Prostate gland (tissue), 2 donors: ENCODE results near the gene RNF144B. TPM values are rescaled to one million over a fixed set of nuclear protein-coding genes. Genes with fewer than 3 reads are reported as not detected.

ENCODE experiments used
- DNase-seq: peaks from one replicate; pipeline ENCODE4 v3.0.0-alpha.2; 2019; ENCODE audit warnings: low spot score
- H3K27ac ChIP-seq, 2 donors: fragments of 200-600 bp; sonication (generic); 2 replicates each; pipeline ENCODE4 v1.5.1; 2017 to 2019
- H3K27me3 ChIP-seq: fragments of 200-600 bp; sonication (generic); replicated peaks from 2 replicates; pipeline ENCODE4 v1.5.1; 2019; ENCODE audit not compliant: insufficient read depth
- H3K36me3 ChIP-seq, 2 donors: fragments of 200-600 bp; sonication (generic); 1 replicate in 1 of 2; 2 replicates in 1 of 2; pipeline versions ENCODE4 v1.5.1 to v1.8.1; 2017 to 2019
- H3K4me1 ChIP-seq: fragments of 200-600 bp; sonication (generic); replicated peaks from 2 replicates; pipeline ENCODE4 v1.5.1; 2019
- H3K4me3 ChIP-seq, 2 donors: fragments of 200-600 bp; sonication (generic); 2 replicates each; pipeline ENCODE4 v1.5.1; 2017 to 2019
- H3K9me3 ChIP-seq: fragments of 200-600 bp; sonication (generic); 2 replicates; pipeline ENCODE4 v1.5.1; 2017
- POLR2A ChIP-seq: fragments of 450-650 bp; IDR thresholded peaks from one replicate; pipeline ENCODE4 v1.6.1; 2016; ENCODE audit warnings: antibody characterized with exemption, mild to moderate bottlenecking
- POLR2AphosphoS5 ChIP-seq: sonication (generic); formaldehyde crosslinking; IDR thresholded peaks from one replicate; pipeline ENCODE4 v1.6.1; 2017; ENCODE audit warnings: antibody characterized with exemption
- WGBS: methylation state at CpG from one replicate; pipeline ENCODE4 v1.1.5; 2018; 5-methylcytosine and 5-hydroxymethylcytosine counted together
- intact Hi-C: fragments of 100-400 bp; cut with DNase I; formaldehyde crosslinking; loops from one replicate; pipeline ENCODE4 v1.14.2; 2022
- total RNA-seq, 2 donors: library from RNA; depleted of rRNA; stranded (reverse); fragments of >200 nt; gene quantifications; one replicate each; pipeline ENCODE4 v1.1.0, GENCODE V29; 2016
- TF ChIP-seq, protein P1 (sequence below), 4 experiments: fragments of 200-600 bp in 2 of 4; fragments of 450-650 bp in 2 of 4; sonication (generic) in 2 of 4; IDR thresholded peaks; 1 replicate in 3 of 4; 2 replicates in 1 of 4; pipeline ENCODE4 v1.5.1; 2016 to 2019; ENCODE audit warnings: antibody characterized with exemption in 4 of 4, mild to moderate bottlenecking in 2 of 4, moderate library complexity in 2 of 4

RNF144B gene
- total RNA-seq, 2 donors from 2014 or later: 25.3 to 50.8 TPM

GRCh38 chr6:18469536-18469935, 82.4 kb downstream of the RNF144B start:
- no peak for TF ChIP-seq POLR2A
- TF ChIP-seq, protein P1, sequence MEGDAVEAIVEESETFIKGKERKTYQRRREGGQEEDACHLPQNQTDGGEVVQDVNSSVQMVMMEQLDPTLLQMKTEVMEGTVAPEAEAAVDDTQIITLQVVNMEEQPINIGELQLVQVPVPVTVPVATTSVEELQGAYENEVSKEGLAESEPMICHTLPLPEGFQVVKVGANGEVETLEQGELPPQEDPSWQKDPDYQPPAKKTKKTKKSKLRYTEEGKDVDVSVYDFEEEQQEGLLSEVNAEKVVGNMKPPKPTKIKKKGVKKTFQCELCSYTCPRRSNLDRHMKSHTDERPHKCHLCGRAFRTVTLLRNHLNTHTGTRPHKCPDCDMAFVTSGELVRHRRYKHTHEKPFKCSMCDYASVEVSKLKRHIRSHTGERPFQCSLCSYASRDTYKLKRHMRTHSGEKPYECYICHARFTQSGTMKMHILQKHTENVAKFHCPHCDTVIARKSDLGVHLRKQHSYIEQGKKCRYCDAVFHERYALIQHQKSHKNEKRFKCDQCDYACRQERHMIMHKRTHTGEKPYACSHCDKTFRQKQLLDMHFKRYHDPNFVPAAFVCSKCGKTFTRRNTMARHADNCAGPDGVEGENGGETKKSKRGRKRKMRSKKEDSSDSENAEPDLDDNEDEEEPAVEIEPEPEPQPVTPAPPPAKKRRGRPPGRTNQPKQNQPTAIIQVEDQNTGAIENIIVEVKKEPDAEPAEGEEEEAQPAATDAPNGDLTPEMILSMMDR (IDR thresholded peaks at IDR 0.05): no peak
- TF ChIP-seq POLR2AphosphoS5: no peak
- no peaks in the 10 kb centered on the region for H3K9me3 ChIP-seq
- no peaks in the 10 kb centered on the region for H3K4me1 ChIP-seq
- no peak overlapping the region for H3K4me3 ChIP-seq
- no peak for DNase-seq
- H3K27ac ChIP-seq: no peak overlapping the region
- H3K27me3 ChIP-seq: no peaks in the 10 kb centered on the region
- no peaks in the 10 kb centered on the region for H3K36me3 ChIP-seq
- intact Hi-C loops: no loop called here
- whole genome bisulfite sequencing: 39% methylated on average over 3 of the region's 3 CpGs

GRCh38 chr6:18471232-18471964, 84.2 kb downstream of the RNF144B start:
- no peak overlapping the region for H3K4me3 ChIP-seq
- H3K36me3 ChIP-seq: no peaks in the 10 kb centered on the region
- no peak for DNase-seq
- WGBS: 76% methylated on average over 15 of the region's 15 CpGs
- H3K27ac ChIP-seq: no peak overlapping the region
- no peaks in the 10 kb centered on the region for H3K9me3 ChIP-seq
- intact Hi-C loops: no loop called here
- TF ChIP-seq POLR2AphosphoS5: no peak
- TF ChIP-seq, protein P1 (IDR thresholded peaks at IDR 0.05): no peak
- TF ChIP-seq POLR2A: no peak
- H3K27me3 ChIP-seq: no peaks in the 10 kb centered on the region
- H3K4me1 ChIP-seq: no peaks in the 10 kb centered on the region

GRCh38 chr6:18472941-18473340, 85.8 kb downstream of the RNF144B start:
- H3K4me1 ChIP-seq: no peaks in the 10 kb centered on the region
- H3K27me3 ChIP-seq: no peaks in the 10 kb centered on the region
- intact Hi-C loops: no loop called here
- no peak for DNase-seq
- H3K27ac ChIP-seq: no peak overlapping the region
- no peaks in the 10 kb centered on the region for H3K36me3 ChIP-seq
- WGBS: 83% methylated on average over 2 of the region's 2 CpGs
- no peak for TF ChIP-seq POLR2AphosphoS5
- no peak for TF ChIP-seq POLR2A
- TF ChIP-seq, protein P1 (IDR thresholded peaks at IDR 0.05): no peak
- H3K9me3 ChIP-seq: no peaks in the 10 kb centered on the region
- no peak overlapping the region for H3K4me3 ChIP-seq

DNA sequence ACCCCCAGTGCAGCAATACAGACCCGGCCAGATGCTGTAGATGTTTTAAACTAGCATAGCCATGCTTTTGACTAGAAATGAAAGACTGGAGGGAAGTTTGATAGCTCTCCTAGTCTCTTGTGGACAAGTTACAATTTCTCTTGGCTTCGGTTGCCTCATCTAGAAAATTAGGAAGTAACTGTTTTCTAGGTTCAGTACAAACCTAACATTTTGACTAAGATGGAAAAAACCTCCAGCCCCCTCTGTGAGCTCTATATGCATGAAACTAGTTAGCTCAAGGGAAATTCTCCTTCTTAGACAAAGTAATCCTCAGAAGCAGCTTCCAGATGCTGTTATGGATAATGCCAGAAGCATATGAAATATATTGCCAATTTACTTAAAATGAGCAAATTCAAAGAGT, 86.6 kb downstream of the RNF144B start:
- intact Hi-C loops: no loop called here
- Histone ChIP-seq H3K27ac (no peak overlapping the region), H3K36me3 (no peaks in the 10 kb centered on the region), H3K27me3 (no peaks in the 10 kb centered on the region), H3K4me3 (no peak overlapping the region), H3K9me3 (no peaks in the 10 kb centered on the region), H3K4me1 (no peaks in the 10 kb centered on the region)
- DNase-seq: no peak
- WGBS: 92% methylated on average over 2 of the region's 2 CpGs
- TF ChIP-seq POLR2A (no peak), POLR2AphosphoS5 (no peak)
- TF ChIP-seq, protein P1 (IDR thresholded peaks at IDR 0.05): no peak

DNA sequence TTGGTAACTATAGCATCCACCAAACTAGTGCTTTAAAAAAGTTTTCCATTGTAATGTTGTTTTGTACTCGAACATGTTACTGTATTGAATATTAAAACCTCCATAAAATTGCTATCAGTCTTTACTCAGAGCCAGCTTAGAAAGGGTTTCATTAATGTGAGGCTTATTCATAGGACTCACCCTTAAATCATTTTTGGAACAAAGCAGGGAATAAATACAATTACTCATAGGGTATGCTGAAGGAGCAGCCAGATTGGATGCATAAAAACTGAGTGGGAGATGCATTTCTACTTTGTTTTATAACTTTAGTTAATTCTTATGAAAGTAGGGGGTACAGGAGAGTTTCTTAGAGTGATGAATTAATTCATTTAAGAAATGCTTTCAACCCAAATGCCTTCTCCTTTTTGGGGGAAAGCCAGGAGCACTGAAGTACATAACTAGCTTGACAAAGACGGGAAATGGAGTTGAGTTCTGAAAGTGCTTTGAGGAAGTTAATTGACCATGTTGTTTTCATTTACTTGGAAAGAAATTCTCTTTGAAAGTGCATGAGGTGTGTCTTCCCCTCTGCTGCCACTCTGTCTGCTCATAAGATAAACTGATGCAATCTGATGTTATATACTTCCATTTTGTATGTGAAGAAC, 90.3 kb downstream of the RNF144B start:
- WGBS: 39% methylated on average over 2 of the region's 2 CpGs
- Histone ChIP-seq H3K36me3 (no peaks in the 10 kb centered on the region), H3K27ac (no peak overlapping the region), H3K27me3 (no peaks in the 10 kb centered on the region), H3K4me1 (no peaks in the 10 kb centered on the region), H3K4me3 (no peak overlapping the region), H3K9me3 (no peaks in the 10 kb centered on the region)
- intact Hi-C loops: no loop called here
- no peak for DNase-seq
- TF ChIP-seq, protein P1 (IDR thresholded peaks at IDR 0.05): no peak
- TF ChIP-seq POLR2AphosphoS5: no peak
